ENCODE results near the gene AVL9.

The AVL9 gene

DNA sequence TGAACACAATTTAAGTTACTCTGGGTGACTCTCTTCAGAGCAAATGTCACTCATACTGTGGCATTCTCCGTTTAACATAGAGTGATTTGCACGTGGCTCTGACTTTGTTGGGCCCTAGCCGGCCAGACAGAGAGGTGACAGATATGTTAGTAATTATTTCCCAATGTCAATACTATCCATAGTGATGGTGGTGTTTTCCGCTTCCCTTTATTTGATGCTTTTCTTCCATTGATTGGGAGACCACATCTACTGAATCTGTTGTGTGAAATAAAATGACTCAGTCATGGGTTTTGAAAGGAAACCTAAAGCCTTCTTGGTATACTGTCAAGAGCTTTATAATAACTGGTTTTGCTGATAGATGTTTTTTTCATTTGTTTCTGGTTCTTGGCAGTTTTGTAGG is 7.4 kb downstream of the AVL9 start:
- no peak overlapping the region for H3K27ac ChIP-seq (ENCODE audit: insufficient read depth in 1 of 2, low read depth in 1 of 2, low read length in 2 of 2, poor library complexity in 1 of 2, severe bottlenecking in 2 of 2)
- H3K4me1 ChIP-seq (ENCODE audit: control extremely low read depth in 1 of 4, control insufficient read depth in 4 of 4, insufficient read depth in 4 of 4, low read length in 3 of 4) = peaks cover 0 to 12% (median 7%) of the 10 kb centered on the region in 4 experiments
- no peak for DNase-seq
- no peaks in the 10 kb centered on the region for H3K27me3 ChIP-seq (replicated peaks in 2 of 5; ENCODE audit: control insufficient read depth in 4 of 5, insufficient read depth in 5 of 5, low read length in 4 of 5)
- no peaks in the 10 kb centered on the region for H3K9me3 ChIP-seq (ENCODE audit: control extremely low read depth in 1 of 5, control insufficient read depth in 4 of 5, insufficient read depth in 2 of 5, low read depth in 1 of 5, low read length in 4 of 5)
- no peak overlapping the region for H3K4me3 ChIP-seq (ENCODE audit: control insufficient read depth in 1 of 7, extremely low read depth in 1 of 7, insufficient read depth in 4 of 7, low read depth in 2 of 7, low read length in 6 of 7)
- ChIA-PET CTCF (interaction anchor here (0.6 to 0.8 kb wide), 2 partner anchors 20 to 27 kb away, joined by 3 read pairs; no protein-coding TSS in a partner anchor), POLR2A (no interaction called here)
- WGBS (ENCODE audit: insufficient coverage) = no CpG with 5 or more reads among the region's 4 CpGs
- peaks cover 2 to 8% (median 3%) of the 10 kb centered on the region in 4 experiments for H3K36me3 ChIP-seq (ENCODE audit: control insufficient read depth in 4 of 4, insufficient read depth in 4 of 4, low read length in 3 of 4)

DNA sequence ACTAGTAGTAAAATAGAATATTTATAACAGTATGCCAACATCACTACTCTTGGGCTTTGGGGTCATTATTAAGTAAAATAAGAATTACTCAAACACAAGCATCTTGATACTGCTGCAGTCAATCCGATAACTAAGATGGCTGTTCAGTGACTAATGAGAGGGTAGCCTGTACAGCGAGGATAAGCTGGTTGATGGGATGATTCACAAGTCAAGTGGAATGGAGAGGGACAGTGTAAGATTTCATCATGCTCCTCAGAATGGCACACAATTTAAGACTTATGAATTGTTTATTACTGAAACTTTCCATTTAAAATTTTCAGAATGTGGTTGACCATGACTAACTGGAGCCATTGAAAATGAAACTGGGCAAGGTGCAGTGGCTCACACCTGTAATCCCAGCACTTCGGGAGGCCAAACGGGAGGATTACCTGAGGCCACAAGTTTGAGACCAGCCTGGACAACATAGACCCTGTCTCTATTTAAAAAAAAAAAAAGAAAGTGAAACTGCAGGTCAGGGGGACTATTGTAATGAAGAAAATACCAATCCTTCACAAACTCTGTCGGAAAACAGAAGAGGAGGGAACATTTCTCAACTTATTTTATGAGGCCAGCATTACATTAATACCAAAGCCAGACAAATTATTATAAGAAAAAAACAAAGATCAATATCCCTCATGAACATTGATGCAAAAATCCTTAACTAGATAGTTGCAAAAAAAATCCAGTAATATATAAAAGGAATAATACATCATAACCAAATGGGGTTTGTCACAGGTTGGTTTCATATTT is 11.2 kb downstream of the AVL9 start:
- H3K9me3 ChIP-seq (ENCODE audit: control extremely low read depth in 1 of 5, control insufficient read depth in 4 of 5, insufficient read depth in 2 of 5, low read depth in 1 of 5, low read length in 4 of 5) = peaks cover 0 to 3% (median 0%) of the 10 kb centered on the region in 5 experiments
- 100% methylated on average over 2 of the region's 5 CpGs for WGBS (ENCODE audit: insufficient coverage)
- ChIA-PET CTCF (interaction anchor here (1.6 kb wide), 1 partner anchor 11 kb away, joined by 3 read pairs; the partner anchor contains the start of gene AVL9), POLR2A (interaction anchor here (0.7 kb wide), 1 partner anchor 11 kb away, joined by 3 read pairs; the partner anchor contains the start of gene AVL9)
- H3K4me1 ChIP-seq (ENCODE audit: control extremely low read depth in 1 of 4, control insufficient read depth in 4 of 4, insufficient read depth in 4 of 4, low read length in 3 of 4) = peaks cover 0 to 4% (median 2%) of the 10 kb centered on the region in 4 experiments
- no peaks in the 10 kb centered on the region for H3K27me3 ChIP-seq (replicated peaks in 2 of 5; ENCODE audit: control insufficient read depth in 4 of 5, insufficient read depth in 5 of 5, low read length in 4 of 5)
- peak overlapping the region in 1 of 2 experiments; percentile 61 for H3K27ac ChIP-seq (ENCODE audit: insufficient read depth in 1 of 2, low read depth in 1 of 2, low read length in 2 of 2, poor library complexity in 1 of 2, severe bottlenecking in 2 of 2)
- H3K36me3 ChIP-seq (ENCODE audit: control insufficient read depth in 4 of 4, insufficient read depth in 4 of 4, low read length in 3 of 4) = peaks cover under 1 to 18% (median 3%) of the 10 kb centered on the region in 4 experiments
- H3K4me3 ChIP-seq (ENCODE audit: control insufficient read depth in 1 of 7, extremely low read depth in 1 of 7, insufficient read depth in 4 of 7, low read depth in 2 of 7, low read length in 6 of 7) = no peak overlapping the region
- DNase-seq = peak in 1 of 3 donors; percentile 41

DNA sequence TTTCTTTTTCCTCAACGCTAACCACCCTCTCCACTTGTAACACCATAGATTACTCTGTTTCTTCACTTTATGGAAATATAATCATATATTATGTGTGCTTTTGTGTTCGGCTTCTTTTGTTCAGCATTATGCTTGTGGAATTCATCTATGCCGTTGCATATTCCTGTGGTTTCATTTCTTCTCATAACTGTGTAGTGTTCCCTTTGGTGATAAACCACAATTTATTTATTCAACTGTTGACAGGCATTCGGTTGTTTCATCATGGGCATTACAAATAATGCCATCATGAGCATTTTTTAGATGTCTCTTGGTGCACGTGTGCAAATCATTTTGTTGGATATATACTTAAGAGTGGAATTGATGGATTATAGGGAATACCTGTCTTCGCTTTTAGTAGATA is 12.1 kb downstream of the AVL9 start:
- ChIA-PET POLR2A (no interaction called here), CTCF (interaction anchor here (1.6 kb wide), 1 partner anchor 12 kb away, joined by 3 read pairs; the partner anchor contains the start of gene AVL9)
- Histone ChIP-seq H3K4me1 (ENCODE audit: control extremely low read depth in 1 of 4, control insufficient read depth in 4 of 4, insufficient read depth in 4 of 4, low read length in 3 of 4) (peaks cover 0 to 1% (median 0%) of the 10 kb centered on the region in 4 experiments), H3K27me3 (replicated peaks in 2 of 5; ENCODE audit: control insufficient read depth in 4 of 5, insufficient read depth in 5 of 5, low read length in 4 of 5) (no peaks in the 10 kb centered on the region), H3K4me3 (ENCODE audit: control insufficient read depth in 1 of 7, extremely low read depth in 1 of 7, insufficient read depth in 4 of 7, low read depth in 2 of 7, low read length in 6 of 7) (no peak overlapping the region), H3K27ac (ENCODE audit: insufficient read depth in 1 of 2, low read depth in 1 of 2, low read length in 2 of 2, poor library complexity in 1 of 2, severe bottlenecking in 2 of 2) (no peak overlapping the region), H3K9me3 (ENCODE audit: control extremely low read depth in 1 of 5, control insufficient read depth in 4 of 5, insufficient read depth in 2 of 5, low read depth in 1 of 5, low read length in 4 of 5) (peaks cover 0 to 3% (median 0%) of the 10 kb centered on the region in 5 experiments), H3K36me3 (ENCODE audit: control insufficient read depth in 4 of 4, insufficient read depth in 4 of 4, low read length in 3 of 4) (peaks cover 0 to 18% (median 3%) of the 10 kb centered on the region in 4 experiments)
- 100% methylated on average over 2 of the region's 6 CpGs for WGBS (ENCODE audit: insufficient coverage)
- no peak for DNase-seq

DNA sequence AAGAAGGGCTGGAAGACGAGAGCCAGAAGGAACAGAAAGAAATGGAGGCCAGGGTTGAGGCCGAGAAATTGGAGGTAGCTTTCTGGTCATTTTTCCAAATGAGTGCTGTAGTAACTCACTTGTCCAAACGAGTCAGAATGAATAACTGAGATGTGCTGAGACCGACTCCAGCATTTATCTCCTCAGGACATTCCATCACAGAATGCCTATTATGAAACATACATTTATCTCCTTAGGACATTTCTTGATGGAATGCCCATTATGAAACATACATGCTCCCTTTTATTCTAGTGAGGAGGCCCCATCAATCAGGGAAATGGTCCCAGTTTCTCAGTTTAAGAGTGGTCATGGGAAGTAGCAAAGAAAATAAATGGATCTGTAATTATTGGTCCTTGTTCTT is 16.5 kb downstream of the AVL9 start:
- POLR2A ChIA-PET = interaction anchor here (0.6 kb wide), 1 partner anchor 10 kb away, joined by 7 read pairs; no protein-coding TSS in a partner anchor
- H3K4me1 ChIP-seq (ENCODE audit: control extremely low read depth in 1 of 4, control insufficient read depth in 4 of 4, insufficient read depth in 4 of 4, low read length in 3 of 4) = no peaks in the 10 kb centered on the region
- H3K4me3 ChIP-seq (ENCODE audit: control insufficient read depth in 1 of 7, extremely low read depth in 1 of 7, insufficient read depth in 4 of 7, low read depth in 2 of 7, low read length in 6 of 7) = no peak overlapping the region
- CTCF ChIA-PET = no interaction called here
- H3K9me3 ChIP-seq (ENCODE audit: control extremely low read depth in 1 of 5, control insufficient read depth in 4 of 5, insufficient read depth in 2 of 5, low read depth in 1 of 5, low read length in 4 of 5) = peaks cover 0 to 10% (median 2%) of the 10 kb centered on the region in 5 experiments
- H3K36me3 ChIP-seq (ENCODE audit: control insufficient read depth in 4 of 4, insufficient read depth in 4 of 4, low read length in 3 of 4) = peaks cover 5 to 32% (median 18%) of the 10 kb centered on the region in 4 experiments
- H3K27ac ChIP-seq (ENCODE audit: insufficient read depth in 1 of 2, low read depth in 1 of 2, low read length in 2 of 2, poor library complexity in 1 of 2, severe bottlenecking in 2 of 2) = no peak overlapping the region
- DNase-seq = no peak
- H3K27me3 ChIP-seq (replicated peaks in 2 of 5; ENCODE audit: control insufficient read depth in 4 of 5, insufficient read depth in 5 of 5, low read length in 4 of 5) = no peaks in the 10 kb centered on the region
- WGBS (ENCODE audit: insufficient coverage) = 96% methylated on average over 4 of the region's 4 CpGs

DNA sequence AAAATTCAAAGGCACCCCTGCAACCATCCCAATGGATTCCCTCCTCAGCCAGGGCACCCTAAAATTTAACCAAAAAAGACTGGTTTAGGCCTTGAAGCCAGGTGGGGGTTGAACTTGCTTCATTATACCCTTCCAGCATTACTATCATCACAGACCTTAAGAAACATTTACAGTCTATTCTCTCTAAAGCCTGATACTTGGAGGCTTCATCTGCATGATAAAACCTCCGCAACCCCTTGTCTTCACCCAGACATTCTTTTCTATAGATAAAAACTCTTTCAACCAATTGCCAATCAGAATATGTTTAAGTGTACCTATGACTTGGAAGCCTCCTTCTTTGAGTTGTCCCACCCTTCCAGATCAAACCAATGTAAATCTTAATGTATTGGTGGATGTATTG is 17.9 kb downstream of the AVL9 start:
- ChIA-PET CTCF (no interaction called here), POLR2A (no interaction called here)
- H3K9me3 ChIP-seq (ENCODE audit: control extremely low read depth in 1 of 5, control insufficient read depth in 4 of 5, insufficient read depth in 2 of 5, low read depth in 1 of 5, low read length in 4 of 5) = peaks cover 0 to 19% (median 3%) of the 10 kb centered on the region in 5 experiments
- WGBS (ENCODE audit: insufficient coverage) = no CpG with 5 or more reads among the region's 1 CpG
- H3K4me3 ChIP-seq (ENCODE audit: control insufficient read depth in 1 of 7, extremely low read depth in 1 of 7, insufficient read depth in 4 of 7, low read depth in 2 of 7, low read length in 6 of 7) = no peak overlapping the region
- H3K4me1 ChIP-seq (ENCODE audit: control extremely low read depth in 1 of 4, control insufficient read depth in 4 of 4, insufficient read depth in 4 of 4, low read length in 3 of 4) = no peaks in the 10 kb centered on the region
- no peaks in the 10 kb centered on the region for H3K27me3 ChIP-seq (replicated peaks in 2 of 5; ENCODE audit: control insufficient read depth in 4 of 5, insufficient read depth in 5 of 5, low read length in 4 of 5)
- H3K36me3 ChIP-seq (ENCODE audit: control insufficient read depth in 4 of 4, insufficient read depth in 4 of 4, low read length in 3 of 4) = peaks cover 5 to 24% (median 19%) of the 10 kb centered on the region in 4 experiments
- H3K27ac ChIP-seq (ENCODE audit: insufficient read depth in 1 of 2, low read depth in 1 of 2, low read length in 2 of 2, poor library complexity in 1 of 2, severe bottlenecking in 2 of 2) = no peak overlapping the region
- no peak for DNase-seq

DNA sequence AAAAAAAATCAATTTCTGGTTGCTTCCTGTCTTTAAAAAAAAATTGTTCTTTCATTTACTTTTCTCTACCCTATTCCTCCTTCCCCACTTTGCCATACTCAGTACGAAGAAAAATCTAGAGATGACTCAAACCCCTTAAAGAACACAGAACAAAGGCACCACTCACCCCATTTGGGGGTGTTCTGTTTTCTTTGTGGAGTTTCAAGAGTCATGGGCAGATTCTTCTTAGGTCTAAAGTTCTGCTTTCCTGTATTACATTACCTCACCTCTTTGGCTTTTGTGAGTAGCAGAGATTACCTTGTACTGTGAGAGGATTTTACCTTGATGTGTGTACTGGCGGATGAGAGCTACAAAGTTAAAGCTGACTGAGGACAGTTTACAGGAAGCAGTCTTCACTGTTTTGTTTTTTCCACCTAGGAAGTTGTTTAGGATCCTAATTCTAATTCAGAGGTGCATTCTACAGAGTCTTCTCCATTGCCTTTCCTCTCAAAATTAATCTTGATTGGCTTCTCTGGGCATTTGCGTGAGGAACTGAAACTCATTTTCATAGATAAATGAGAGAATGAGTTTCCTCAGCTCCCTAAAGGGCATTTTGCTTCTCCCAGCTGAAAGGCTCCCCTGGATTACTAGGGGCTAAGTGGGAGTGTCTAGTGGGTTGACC is 20.7 kb downstream of the AVL9 start:
- Histone ChIP-seq H3K27me3 (replicated peaks in 2 of 5; ENCODE audit: control insufficient read depth in 4 of 5, insufficient read depth in 5 of 5, low read length in 4 of 5) (no peaks in the 10 kb centered on the region), H3K27ac (ENCODE audit: insufficient read depth in 1 of 2, low read depth in 1 of 2, low read length in 2 of 2, poor library complexity in 1 of 2, severe bottlenecking in 2 of 2) (no peak overlapping the region), H3K36me3 (ENCODE audit: control insufficient read depth in 4 of 4, insufficient read depth in 4 of 4, low read length in 3 of 4) (peaks cover 5 to 34% (median 22%) of the 10 kb centered on the region in 4 experiments), H3K4me3 (ENCODE audit: control insufficient read depth in 1 of 7, extremely low read depth in 1 of 7, insufficient read depth in 4 of 7, low read depth in 2 of 7, low read length in 6 of 7) (no peak overlapping the region), H3K4me1 (ENCODE audit: control extremely low read depth in 1 of 4, control insufficient read depth in 4 of 4, insufficient read depth in 4 of 4, low read length in 3 of 4) (no peaks in the 10 kb centered on the region), H3K9me3 (ENCODE audit: control extremely low read depth in 1 of 5, control insufficient read depth in 4 of 5, insufficient read depth in 2 of 5, low read depth in 1 of 5, low read length in 4 of 5) (peaks cover 1 to 32% (median 14%) of the 10 kb centered on the region in 5 experiments)
- POLR2A ChIA-PET = no interaction called here
- no peak for DNase-seq
- CTCF ChIA-PET = interaction anchor here (1.0 to 1.5 kb wide), 2 partner anchors 15 to 26 kb away, joined by 3 to 4 read pairs; partner anchors contain the start of gene LSM5
- WGBS (ENCODE audit: insufficient coverage) = 100% methylated on average over 1 of the region's 3 CpGs

Data from common myeloid progenitor, CD34-positive (primary cell).